Activated CD4-positive, alpha-beta T cell treated with anti-CD3 and anti-CD28 coated beads for 1 hour (primary cell): ENCODE results near the gene GMPR.

Experiments
- DNase-seq: peaks from one replicate; pipeline ENCODE4 v3.0.0-alpha.2; 2020

GMPR gene

GRCh38 chr6:16274885-16275589, 36.6 kb downstream of the GMPR start:
- no peak for DNase-seq

GRCh38 chr6:16277101-16277981, 39.0 kb downstream of the GMPR start:
- no peak for DNase-seq

- DNase-seq, result no peak
Observed at GRCh38 chr6:16278048-16278724, 39.8 kb downstream of the GMPR start.

- DNase-seq, result no peak
Observed at GRCh38 chr6:16278750-16279149, 40.4 kb downstream of the GMPR start.

GRCh38 chr6:16279243-16279642, 40.9 kb downstream of the GMPR start:
- no peak for DNase-seq

- DNase-seq, result no peak
Observed at GRCh38 chr6:16282370-16282769, 44.0 kb downstream of the GMPR start.

- no peak for DNase-seq
Observed at GRCh38 chr6:16284472-16284871, 46.1 kb downstream of the GMPR start.

GRCh38 chr6:16285467-16286150, 47.2 kb downstream of the GMPR start:
- no peak for DNase-seq

GRCh38 chr6:16286151-16286522, 47.8 kb downstream of the GMPR start:
- no peak for DNase-seq

- no peak for DNase-seq
Observed at GRCh38 chr6:16288163-16288562, 49.8 kb downstream of the GMPR start.

GRCh38 chr6:16291739-16292138, 53.4 kb downstream of the GMPR start:
- no peak for DNase-seq

- DNase-seq, result no peak
Observed at GRCh38 chr6:16292432-16292831, 54.0 kb downstream of the GMPR start.

- DNase-seq, result no peak
Observed at GRCh38 chr6:16292942-16293341, 54.6 kb downstream of the GMPR start.

- DNase-seq, result no peak
Observed at GRCh38 chr6:16294371-16294770, 56.0 kb downstream of the GMPR start.

GRCh38 chr6:16295060-16295459, 56.7 kb downstream of the GMPR start:
- DNase-seq, result no peak

- DNase-seq, result no peak
Observed at GRCh38 chr6:16295471-16295870, 57.1 kb downstream of the GMPR start.

- DNase-seq, result no peak
Observed at GRCh38 chr6:16296061-16296670, 57.8 kb downstream of the GMPR start.

GRCh38 chr6:16299861-16300260, 61.5 kb downstream of the GMPR start:
- DNase-seq, result no peak

- no peak for DNase-seq
Observed at GRCh38 chr6:16301511-16301910, 63.1 kb downstream of the GMPR start.

GRCh38 chr6:16302721-16303552, 64.5 kb downstream of the GMPR start:
- no peak for DNase-seq

- no peak for DNase-seq
Observed at GRCh38 chr6:16305246-16305725, 66.9 kb downstream of the GMPR start.

GRCh38 chr6:16305788-16306187, 67.4 kb downstream of the GMPR start:
- DNase-seq, result no peak
